PC-9 (cell line): ENCODE measurements around the gene HBA2. TPM values are rescaled to one million over a fixed set of nuclear protein-coding genes. Genes with fewer than 3 reads are reported as not detected.
"Not testable (repeated sequence)": the region's sequence is repeated elsewhere in the genome, so short reads cannot be mapped to it uniquely, and the experiment has no call there.

Experiments
- BruUV-seq: library from RNA; stranded (reverse); fragments of 400-500 nt; replicated peaks from 2 replicates; lab custom pipeline; 2021; lab: Mats Ljungman, UMichigan
- CTCF ChIA-PET: fragments of 300-600 bp; sonication (Branson Sonifier 250); formaldehyde crosslinking; loops from one replicate; lab custom pipeline; 2022; ENCODE audit warnings: antibody characterized with exemption; lab: Charles Lee
- POLR2A ChIA-PET: fragments of 300-600 bp; sonication (Branson Sonifier 250); formaldehyde crosslinking; loops from one replicate; lab custom pipeline; 2022; ENCODE audit warnings: antibody characterized with exemption; ENCODE audit not compliant: unreplicated experiment; lab: Charles Lee
- DNase-seq, 2 experiments: peaks; one replicate each; pipeline versions ENCODE4 v3.0.0 to v3.0.0-alpha.2; 2015 to 2022; ENCODE audit warnings: mixed read lengths in 1 of 2
- H2AFZ ChIP-seq: fragments of 200-600 bp; sonication (generic); 2 replicates; pipeline ENCODE4 v1.8.1; 2017; ENCODE audit warnings: antibody characterized with exemption
- H3F3A ChIP-seq: fragments of 200-600 bp; sonication (generic); 2 replicates; pipeline ENCODE4 v1.8.1; 2017; ENCODE audit warnings: antibody characterized with exemption, mild to moderate bottlenecking, low read depth; ENCODE audit not compliant: insufficient read depth
- H3K27ac ChIP-seq: fragments of 200-600 bp; sonication (generic); 2 replicates; pipeline ENCODE4 v1.6.1; 2016; ENCODE audit warnings: mixed run types
- H3K27me3 ChIP-seq: fragments of 200-600 bp; sonication (generic); 2 replicates; pipeline ENCODE4 v1.6.1; 2016; ENCODE audit warnings: low read depth, mixed run types; ENCODE audit not compliant: insufficient read depth
- H3K36me3 ChIP-seq: fragments of 200-600 bp; sonication (generic); 2 replicates; pipeline ENCODE4 v1.6.1; 2016; ENCODE audit warnings: low read depth, mixed run types
- H3K4me1 ChIP-seq: fragments of 200-600 bp; sonication (generic); replicated peaks from 2 replicates; pipeline ENCODE4 v1.6.1; 2016; ENCODE audit warnings: mixed run types; ENCODE audit not compliant: insufficient read depth
- H3K4me2 ChIP-seq: fragments of 200-600 bp; sonication (generic); 2 replicates; pipeline ENCODE4 v1.6.1; 2017; ENCODE audit warnings: mixed run types
- H3K4me3 ChIP-seq: fragments of 200-600 bp; sonication (generic); 2 replicates; pipeline ENCODE4 v1.6.1; 2016; ENCODE audit warnings: mixed run types
- H3K79me2 ChIP-seq: fragments of 200-600 bp; sonication (generic); 2 replicates; pipeline ENCODE4 v1.6.1; 2017; ENCODE audit warnings: low read depth, mixed run types
- H3K9me2 ChIP-seq: fragments of 200-600 bp; sonication (generic); 2 replicates; pipeline ENCODE4 v1.8.1; 2017; ENCODE audit warnings: mild to moderate bottlenecking; ENCODE audit not compliant: insufficient read depth
- H3K9me3 ChIP-seq: fragments of 200-600 bp; sonication (generic); 2 replicates; pipeline ENCODE4 v1.8.1; 2016; ENCODE audit warnings: low read depth; ENCODE audit not compliant: insufficient read depth
- H4K20me1 ChIP-seq: fragments of 200-600 bp; sonication (generic); 2 replicates; pipeline ENCODE4 v1.8.1; 2017; ENCODE audit not compliant: insufficient read depth
- CTCF ChIP-seq: fragments of 200-600 bp; sonication (generic); conservative IDR thresholded peaks from 2 replicates; pipeline ENCODE4 v1.6.1; 2017; ENCODE audit warnings: mixed run types, antibody characterized with exemption, mild to moderate bottlenecking, moderate library complexity
- EZH2 ChIP-seq: fragments of 200-600 bp; sonication (generic); IDR thresholded peaks from 2 replicates; pipeline ENCODE4 v1.8.0; 2017; ENCODE audit warnings: antibody characterized with exemption, low read depth
- intact Hi-C: fragments of 100-400 bp; cut with micrococcal nuclease; formaldehyde crosslinking; loops from one replicate; pipeline ENCODE4 v1.10.0; 2022; ENCODE audit not compliant: unreplicated experiment
- total RNA-seq: library from RNA; stranded (reverse); gene quantifications from 2 replicates; pipeline ENCODE4 v1.2.3, GENCODE V29; 2021

HBA2 gene
- total RNA-seq, 1 experiment from 2014 or later: not detected

DNA sequence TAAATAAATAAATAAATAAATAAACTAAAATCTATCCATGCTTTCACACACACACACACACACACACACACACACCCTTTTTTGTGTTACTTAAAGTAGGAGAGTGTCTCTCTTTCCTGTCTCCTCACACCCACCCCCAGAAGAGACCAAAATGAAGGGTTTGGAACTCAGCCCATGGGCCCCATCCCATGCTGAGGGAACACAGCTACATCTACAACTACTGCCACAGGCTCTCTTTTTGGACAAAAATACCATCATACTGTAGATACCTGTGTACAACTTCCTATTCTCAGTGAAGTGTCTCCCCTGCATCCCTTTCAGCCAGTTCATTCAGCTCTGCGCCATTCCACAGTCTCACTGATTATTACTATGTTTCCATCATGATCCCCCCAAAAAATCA lies 1.9 kb upstream of the HBA2 start:
- H3F3A ChIP-seq: peaks cover 12% of the 10 kb centered on the region
- H3K27ac ChIP-seq: no peak overlapping the region
- DNase-seq: no peak
- no peaks in the 10 kb centered on the region for H3K9me2 ChIP-seq
- H3K4me3 ChIP-seq: no peak overlapping the region
- H3K36me3 ChIP-seq: no peaks in the 10 kb centered on the region
- intact Hi-C loops: no loop called here
- H4K20me1 ChIP-seq: 0 out of 2 replicates have a peak, but pooled peaks cover 5% of the 10 kb centered on the region
- peaks cover 24% of the 10 kb centered on the region for H3K27me3 ChIP-seq
- no peaks in the 10 kb centered on the region for H3K9me3 ChIP-seq
- no peaks in the 10 kb centered on the region for H3K4me1 ChIP-seq
- H2AFZ ChIP-seq: no peak overlapping the region
- no peaks in the 10 kb centered on the region for H3K79me2 ChIP-seq
- H3K4me2 ChIP-seq: no peak overlapping the region
- no TSS peak for BruUV-seq
- TF ChIP-seq EZH2 (no peak), CTCF (no peak)
- ChIA-PET CTCF (no interaction called here), POLR2A (no interaction called here)

DNA sequence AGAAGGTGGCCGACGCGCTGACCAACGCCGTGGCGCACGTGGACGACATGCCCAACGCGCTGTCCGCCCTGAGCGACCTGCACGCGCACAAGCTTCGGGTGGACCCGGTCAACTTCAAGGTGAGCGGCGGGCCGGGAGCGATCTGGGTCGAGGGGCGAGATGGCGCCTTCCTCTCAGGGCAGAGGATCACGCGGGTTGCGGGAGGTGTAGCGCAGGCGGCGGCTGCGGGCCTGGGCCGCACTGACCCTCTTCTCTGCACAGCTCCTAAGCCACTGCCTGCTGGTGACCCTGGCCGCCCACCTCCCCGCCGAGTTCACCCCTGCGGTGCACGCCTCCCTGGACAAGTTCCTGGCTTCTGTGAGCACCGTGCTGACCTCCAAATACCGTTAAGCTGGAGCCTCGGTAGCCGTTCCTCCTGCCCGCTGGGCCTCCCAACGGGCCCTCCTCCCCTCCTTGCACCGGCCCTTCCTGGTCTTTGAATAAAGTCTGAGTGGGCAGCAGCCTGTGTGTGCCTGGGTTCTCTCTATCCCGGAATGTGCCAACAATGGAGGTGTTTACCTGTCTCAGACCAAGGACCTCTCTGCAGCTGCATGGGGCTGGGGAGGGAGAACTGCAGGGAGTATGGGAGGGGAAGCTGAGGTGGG lies 657 bp downstream of the HBA2 start:
- H3K79me2 ChIP-seq, H2AFZ ChIP-seq, H3K9me3 ChIP-seq, H3K4me3 ChIP-seq, H3K36me3 ChIP-seq, DNase-seq, POLR2A ChIA-PET, CTCF ChIA-PET, H3K4me2 ChIP-seq, H3K27ac ChIP-seq, H3K4me1 ChIP-seq, BruUV-seq, H3K9me2 ChIP-seq, H4K20me1 ChIP-seq, intact Hi-C loops: not testable (repeated sequence)
- Histone ChIP-seq H3K27me3 (peaks cover 28% of the 10 kb centered on the region), H3F3A (peaks cover 13% of the 10 kb centered on the region; the same call in 1 of the 2 replicates)

DNA sequence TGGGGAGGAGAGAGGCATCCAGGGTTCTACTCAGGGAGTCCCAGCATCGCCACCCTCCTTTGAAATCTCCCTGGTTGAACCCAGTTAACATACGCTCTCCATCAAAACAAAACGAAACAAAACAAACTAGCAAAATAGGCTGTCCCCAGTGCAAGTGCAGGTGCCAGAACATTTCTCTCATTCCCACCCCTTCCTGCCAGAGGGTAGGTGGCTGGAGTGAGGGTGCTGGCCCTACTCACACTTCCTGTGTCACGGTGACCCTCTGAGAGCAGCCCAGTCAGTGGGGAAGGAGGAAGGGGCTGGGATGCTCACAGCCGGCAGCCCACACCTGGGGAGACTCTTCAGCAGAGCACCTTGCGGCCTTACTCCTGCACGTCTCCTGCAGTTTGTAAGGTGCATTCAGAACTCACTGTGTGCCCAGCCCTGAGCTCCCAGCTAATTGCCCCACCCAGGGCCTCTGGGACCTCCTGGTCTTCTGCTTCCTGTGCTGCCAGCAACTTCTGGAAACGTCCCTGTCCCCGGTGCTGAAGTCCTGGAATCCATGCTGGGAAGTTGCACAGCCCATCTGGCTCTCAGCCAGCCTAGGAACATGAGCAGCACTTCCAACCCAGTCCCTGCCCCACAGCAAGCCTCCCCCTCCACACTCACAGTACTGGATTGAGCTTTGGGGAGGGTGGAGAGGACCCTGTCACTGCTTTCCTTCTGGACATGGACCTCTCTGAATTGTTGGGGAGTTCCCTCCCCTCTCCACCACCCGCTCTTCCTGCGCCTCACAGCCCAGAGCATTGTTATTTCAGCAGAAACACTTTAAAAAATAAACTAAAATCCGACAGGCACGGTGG lies 1.5 kb downstream of the HBA2 start:
- H3K4me3 ChIP-seq, H3K27ac ChIP-seq, intact Hi-C loops, H3K9me2 ChIP-seq, H3K9me3 ChIP-seq, H3K4me1 ChIP-seq, H2AFZ ChIP-seq, CTCF ChIA-PET, BruUV-seq, H3K36me3 ChIP-seq, H3K4me2 ChIP-seq, POLR2A ChIA-PET, H3K79me2 ChIP-seq, H4K20me1 ChIP-seq, DNase-seq: not testable (repeated sequence)
- H3K27me3 ChIP-seq: peaks cover 28% of the 10 kb centered on the region
- peaks cover 16% of the 10 kb centered on the region; the same call in 1 of the 2 replicates for H3F3A ChIP-seq
